PC-3 (cell line): ENCODE results near the gene C6orf89.

Experiments
- EZH2 ChIP-seq: fragments of 300-600 bp; sonication (generic); IDR thresholded peaks from one replicate; pipeline ENCODE4 v1.6.1; 2017; ENCODE audit warnings: antibody characterized with exemption, mild to moderate bottlenecking, low read length; ENCODE audit not compliant: unreplicated experiment
- EZH2phosphoT487 ChIP-seq: fragments of 300-600 bp; sonication (generic); IDR thresholded peaks from 2 replicates; pipeline ENCODE4 v1.6.1; 2018; ENCODE audit warnings: mild to moderate bottlenecking, antibody characterized with exemption, low read length, borderline replicate concordance
- TF ChIP-seq, protein P1 (sequence below): fragments of 300-600 bp; sonication (generic); conservative IDR thresholded peaks from 2 replicates; pipeline ENCODE4 v1.5.1; 2017; ENCODE audit warnings: antibody characterized with exemption, low read depth, mild to moderate bottlenecking, low read length

DNA sequence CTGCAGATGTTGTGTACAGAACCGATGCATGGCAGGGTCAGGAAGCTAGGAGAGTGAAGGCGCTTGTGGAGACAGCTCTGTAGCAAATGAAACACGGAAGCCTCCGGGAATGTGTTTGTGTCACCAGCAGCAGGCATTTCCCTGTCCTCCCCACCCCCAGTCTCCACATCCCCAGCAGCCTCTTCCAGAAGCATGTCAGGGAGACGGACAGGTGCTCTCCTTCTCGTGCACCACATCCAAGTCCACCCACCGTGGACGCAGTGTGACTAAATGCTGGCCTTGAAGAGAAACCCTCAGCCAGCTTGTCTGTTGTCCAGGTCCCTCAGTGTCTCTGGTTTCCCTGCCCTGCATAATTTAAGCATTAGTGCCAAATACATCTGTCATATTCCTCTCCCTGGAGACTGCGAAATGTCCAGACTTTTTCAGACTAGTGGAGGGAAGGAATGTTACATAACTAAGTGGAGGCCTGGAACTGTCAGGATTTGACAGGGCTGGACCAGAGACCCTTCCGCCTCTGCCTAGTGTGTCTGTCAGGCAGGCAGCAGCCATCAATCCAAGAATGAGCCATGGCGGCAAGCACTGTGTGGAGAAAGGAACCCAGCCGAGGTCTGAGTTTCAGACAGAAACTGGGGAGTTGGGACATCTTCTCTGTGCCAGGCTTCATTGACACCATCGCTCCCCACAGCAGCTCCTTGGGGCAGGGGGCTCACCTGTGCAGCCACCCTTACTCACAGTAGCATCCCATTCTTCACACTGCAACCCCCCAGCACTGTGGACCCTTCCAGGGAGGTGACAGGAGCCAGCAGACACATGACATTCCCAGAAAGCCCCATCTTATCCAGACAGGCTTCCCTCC lies 42.2 kb downstream of the C6orf89 start:
- TF ChIP-seq EZH2 (no peak), EZH2phosphoT487 (no peak)
- TF ChIP-seq, protein P1, sequence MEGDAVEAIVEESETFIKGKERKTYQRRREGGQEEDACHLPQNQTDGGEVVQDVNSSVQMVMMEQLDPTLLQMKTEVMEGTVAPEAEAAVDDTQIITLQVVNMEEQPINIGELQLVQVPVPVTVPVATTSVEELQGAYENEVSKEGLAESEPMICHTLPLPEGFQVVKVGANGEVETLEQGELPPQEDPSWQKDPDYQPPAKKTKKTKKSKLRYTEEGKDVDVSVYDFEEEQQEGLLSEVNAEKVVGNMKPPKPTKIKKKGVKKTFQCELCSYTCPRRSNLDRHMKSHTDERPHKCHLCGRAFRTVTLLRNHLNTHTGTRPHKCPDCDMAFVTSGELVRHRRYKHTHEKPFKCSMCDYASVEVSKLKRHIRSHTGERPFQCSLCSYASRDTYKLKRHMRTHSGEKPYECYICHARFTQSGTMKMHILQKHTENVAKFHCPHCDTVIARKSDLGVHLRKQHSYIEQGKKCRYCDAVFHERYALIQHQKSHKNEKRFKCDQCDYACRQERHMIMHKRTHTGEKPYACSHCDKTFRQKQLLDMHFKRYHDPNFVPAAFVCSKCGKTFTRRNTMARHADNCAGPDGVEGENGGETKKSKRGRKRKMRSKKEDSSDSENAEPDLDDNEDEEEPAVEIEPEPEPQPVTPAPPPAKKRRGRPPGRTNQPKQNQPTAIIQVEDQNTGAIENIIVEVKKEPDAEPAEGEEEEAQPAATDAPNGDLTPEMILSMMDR, result no peak
